GM23338 (cell line): ENCODE measurements around the gene ADGRV1. TPM values are rescaled to one million over a fixed set of nuclear protein-coding genes. Genes with fewer than 3 reads are reported as not detected.

Source experiments
- ATAC-seq: fragments of 200-7000 bp; cut with Tn5 transposase; 3 replicates; pipeline ENCODE4 v1.9.1; 2020
- DNase-seq: peaks from one replicate; pipeline ENCODE4 v3.0.0-alpha.2; 2015; ENCODE audit warnings: low spot score
- H2AFZ ChIP-seq: fragments of 200-600 bp; sonication (generic); 2 replicates; pipeline ENCODE4 v1.8.0; 2016; ENCODE audit warnings: antibody characterized with exemption, mild to moderate bottlenecking, moderate library complexity
- H3F3A ChIP-seq: fragments of 200-600 bp; sonication (generic); replicated peaks from 2 replicates; pipeline ENCODE4 v1.8.0; 2017; ENCODE audit warnings: antibody characterized with exemption, mixed run types, low read depth
- H3K27ac ChIP-seq: fragments of 200-600 bp; sonication (generic); 2 replicates; pipeline ENCODE4 v1.6.1; 2016; ENCODE audit warnings: low read depth
- H3K27me3 ChIP-seq: fragments of 200-600 bp; sonication (generic); 2 replicates; pipeline ENCODE4 v1.8.0; 2016; ENCODE audit warnings: mild to moderate bottlenecking, mixed run types, moderate library complexity; ENCODE audit not compliant: insufficient read depth
- H3K36me3 ChIP-seq: fragments of 200-600 bp; sonication (generic); 2 replicates; pipeline ENCODE4 v1.8.0; 2016; ENCODE audit warnings: mild to moderate bottlenecking; ENCODE audit not compliant: insufficient read depth
- H3K4me1 ChIP-seq: fragments of 200-600 bp; sonication (generic); 2 replicates; pipeline ENCODE4 v1.8.0; 2016; ENCODE audit warnings: mild to moderate bottlenecking, moderate library complexity; ENCODE audit not compliant: insufficient read depth
- H3K4me2 ChIP-seq: fragments of 200-600 bp; sonication (generic); 2 replicates; pipeline ENCODE4 v1.7.1; 2017; ENCODE audit warnings: mixed run types
- H3K4me3 ChIP-seq: fragments of 200-600 bp; sonication (generic); 2 replicates; pipeline ENCODE4 v1.6.1; 2016; ENCODE audit warnings: mixed run types
- H3K79me2 ChIP-seq: fragments of 200-600 bp; sonication (generic); replicated peaks from 2 replicates; pipeline ENCODE4 v1.8.0; 2017; ENCODE audit warnings: mild to moderate bottlenecking; ENCODE audit not compliant: insufficient read depth
- H3K9me2 ChIP-seq: fragments of 200-600 bp; sonication (generic); 2 replicates; pipeline ENCODE4 v1.8.0; 2017; ENCODE audit not compliant: insufficient read depth
- H4K20me1 ChIP-seq: fragments of 200-600 bp; sonication (generic); replicated peaks from 2 replicates; pipeline ENCODE4 v1.8.0; 2017; ENCODE audit warnings: mild to moderate bottlenecking; ENCODE audit not compliant: insufficient read depth
- H3K27ac Mint-ChIP-seq: 2 replicates; pipeline ENCODE4 v1.8.0; 2020; ENCODE audit warnings: inconsistent platforms, mild to moderate bottlenecking, moderate library complexity, mixed read lengths
- H3K27me3 Mint-ChIP-seq: 3 replicates; pipeline ENCODE4 v1.8.0; 2022; ENCODE audit warnings: low read depth, mild to moderate bottlenecking, moderate library complexity, mixed read lengths, inconsistent platforms; ENCODE audit not compliant: insufficient read depth, poor library complexity
- H3K36me3 Mint-ChIP-seq: 3 replicates; pipeline ENCODE4 v1.8.0; 2021; ENCODE audit warnings: low read depth, mild to moderate bottlenecking, inconsistent platforms, moderate library complexity, mixed read lengths
- H3K4me1 Mint-ChIP-seq: 3 replicates; pipeline ENCODE4 v1.8.0; 2020; ENCODE audit warnings: mild to moderate bottlenecking, inconsistent platforms, mixed read lengths
- H3K4me3 Mint-ChIP-seq: 3 replicates; pipeline ENCODE4 v1.8.0; 2021; ENCODE audit warnings: moderate library complexity, mild to moderate bottlenecking, inconsistent platforms, mixed read lengths
- H3K9me3 Mint-ChIP-seq: 3 replicates; pipeline ENCODE4 v1.8.0; 2020; ENCODE audit warnings: moderate library complexity, mild to moderate bottlenecking, inconsistent platforms, mixed read lengths
- CREB1 ChIP-seq: fragments of 250-450 bp; sonication (Bioruptor Pico); IDR thresholded peaks from 2 replicates; pipeline ENCODE4 v1.5.0; 2020; ENCODE audit warnings: low read depth, mild to moderate bottlenecking, moderate library complexity
- CTCF ChIP-seq, 2 experiments: fragments of 200-600 bp in 1 of 2; sonication (generic) in 1 of 2; conservative IDR thresholded peaks; 2 replicates each; pipeline versions ENCODE4 v1.5.1 to v1.6.1; 2016 to 2017; ENCODE audit warnings: antibody characterized with exemption in 2 of 2, low read depth in 2 of 2, mild to moderate bottlenecking in 2 of 2, moderate library complexity in 1 of 2
- ETS1 ChIP-seq: IDR thresholded peaks from 2 replicates; pipeline ENCODE4 v1.6.1; 2016; ENCODE audit warnings: antibody characterized with exemption
- EZH2phosphoT487 ChIP-seq: fragments of 200-600 bp; sonication (generic); IDR thresholded peaks from one replicate; pipeline ENCODE4 v1.8.1; 2018; ENCODE audit warnings: antibody characterized with exemption; ENCODE audit not compliant: unreplicated experiment
- JUNB ChIP-seq: IDR thresholded peaks from one replicate; pipeline ENCODE4 v1.6.1; 2016; ENCODE audit warnings: antibody characterized with exemption; ENCODE audit not compliant: unreplicated experiment
- NANOG ChIP-seq: IDR thresholded peaks from 2 replicates; pipeline ENCODE4 v1.6.1; 2016; ENCODE audit warnings: antibody characterized with exemption, borderline replicate concordance
- POLR2AphosphoS5 ChIP-seq: IDR thresholded peaks from 2 replicates; pipeline ENCODE4 v1.6.1; 2016; ENCODE audit warnings: antibody characterized with exemption, low read depth
- ZNF114 ChIP-seq: fragments of 250-450 bp; sonication (Bioruptor Pico); IDR thresholded peaks from 2 replicates; pipeline ENCODE4 v1.5.0; 2020; ENCODE audit warnings: mild to moderate bottlenecking, moderate library complexity
- ZNF331 ChIP-seq: fragments of 250-450 bp; sonication (Bioruptor Pico); IDR thresholded peaks from 2 replicates; pipeline ENCODE4 v1.5.0; 2020; ENCODE audit warnings: low read depth, mild to moderate bottlenecking, moderate library complexity
- ZNF462 ChIP-seq: fragments of 250-450 bp; sonication (Bioruptor Pico); IDR thresholded peaks from 2 replicates; pipeline ENCODE4 v1.5.0; 2020; ENCODE audit warnings: mild to moderate bottlenecking, moderate library complexity
- polyA plus RNA-seq: library from polyadenylated mRNA; unstranded; fragments of >200 nt; fragmentation: Nextera tagmentation; extraction: Ambion mirVana; gene quantifications from 2 replicates; pipeline ENCODE4 v1.2.1, GENCODE V29; 2016
- total RNA-seq: library from RNA; depleted of rRNA; stranded (reverse); fragments of >200 nt; shearing (Covaris generic); gene quantifications from 2 replicates; pipeline ENCODE4 v1.2.3, GENCODE V29; 2014

ADGRV1 gene
- total and polyA plus RNA-seq, 2 experiments from 2014 or later = 46.1 to 149 TPM

GRCh38 chr5:91132550-91132949 is 574.0 kb downstream of the ADGRV1 start (continued):
- TF ChIP-seq ZNF462 (CRISPR knock-in tag) = no peak
- TF ChIP-seq ETS1 = no peak
- TF ChIP-seq POLR2AphosphoS5 = no peak
- no peak for TF ChIP-seq CTCF (conservative IDR thresholded peaks at IDR 0.05; ENCODE audit: low read depth in 2 of 2)
- TF ChIP-seq CREB1 = no peak
- no peak for TF ChIP-seq NANOG

GRCh38 chr5:91133183-91133582 is 574.6 kb downstream of the ADGRV1 start:
- Histone ChIP-seq H3K9me2 (no peaks in the 10 kb centered on the region), H3K27me3 (no peaks in the 10 kb centered on the region), H3K27ac (no peak overlapping the region), H3K36me3 (no peaks in the 10 kb centered on the region), H3K4me1 (no peaks in the 10 kb centered on the region), H3F3A (no peaks in the 10 kb centered on the region), H3K4me3 (no peak overlapping the region), H2AFZ (no peak overlapping the region), H3K4me2 (no peak overlapping the region), H4K20me1 (no peaks in the 10 kb centered on the region), H3K79me2 (no peaks in the 10 kb centered on the region)
- Mint-ChIP-seq H3K9me3 (no peaks in the 10 kb centered on the region), H3K36me3 (no peaks in the 10 kb centered on the region), H3K4me1 (peaks cover 4% of the 10 kb centered on the region), H3K27ac (no peak overlapping the region), H3K4me3 (no peak overlapping the region), H3K27me3 (peaks cover 2% of the 10 kb centered on the region)
- ATAC-seq (no peak), DNase-seq (no peak)
- no peak for TF ChIP-seq ZNF114 (CRISPR knock-in tag)
- TF ChIP-seq EZH2phosphoT487 = no peak
- TF ChIP-seq JUNB = no peak
- TF ChIP-seq POLR2AphosphoS5 = no peak
- no peak for TF ChIP-seq ETS1
- TF ChIP-seq ZNF331 (CRISPR knock-in tag) = no peak
- TF ChIP-seq CREB1 = no peak
- no peak for TF ChIP-seq CTCF (conservative IDR thresholded peaks at IDR 0.05; ENCODE audit: low read depth in 2 of 2)
- no peak for TF ChIP-seq NANOG
